Parathyroid adenoma (tissue), 2 donors: ENCODE data around the gene MAML1.

Source experiments
- H2AFZ ChIP-seq: fragments of 300-600 bp; sonication (generic); one replicate; pipeline ENCODE4 v1.7.0; 2017; ENCODE audit warnings: antibody characterized with exemption, mild to moderate bottlenecking
- H3K27ac ChIP-seq: fragments of 300-600 bp; sonication (generic); one replicate; pipeline ENCODE4 v1.7.0; 2017
- H3K27me3 ChIP-seq: fragments of 300-600 bp; sonication (generic); one replicate; pipeline ENCODE4 v1.7.0; 2017; ENCODE audit warnings: low read length; ENCODE audit not compliant: control insufficient read depth, insufficient read depth
- H3K36me3 ChIP-seq: fragments of 300-600 bp; sonication (generic); one replicate; pipeline ENCODE4 v1.7.0; 2017; ENCODE audit warnings: low read length; ENCODE audit not compliant: control insufficient read depth, insufficient read depth
- H3K4me1 ChIP-seq: fragments of 300-600 bp; sonication (generic); one replicate; pipeline ENCODE4 v1.7.0; 2017; ENCODE audit warnings: control low read depth
- H3K4me2 ChIP-seq: fragments of 300-600 bp; sonication (generic); one replicate; pipeline ENCODE4 v1.7.0; 2017; ENCODE audit warnings: low read length
- H3K4me3 ChIP-seq: fragments of 300-600 bp; sonication (generic); one replicate; pipeline ENCODE4 v1.7.0; 2017; ENCODE audit warnings: low read depth, low read length
- H3K79me2 ChIP-seq: fragments of 300-600 bp; sonication (generic); one replicate; pipeline ENCODE4 v1.7.0; 2017; ENCODE audit warnings: control low read depth
- H3K9ac ChIP-seq: fragments of 300-600 bp; sonication (generic); one replicate; pipeline ENCODE4 v1.7.0; 2017; ENCODE audit warnings: mild to moderate bottlenecking
- H3K9me3 ChIP-seq: fragments of 300-600 bp; sonication (generic); one replicate; pipeline ENCODE4 v1.7.0; 2017; ENCODE audit warnings: low read length; ENCODE audit not compliant: control insufficient read depth
- CTCF ChIP-seq: fragments of 300-600 bp; sonication (generic); IDR thresholded peaks from one replicate; pipeline ENCODE4 v1.7.0; 2017; ENCODE audit warnings: antibody characterized with exemption, mild to moderate bottlenecking
- donor health status: primary hyperparathyroidism.

Gene MAML1

DNA sequence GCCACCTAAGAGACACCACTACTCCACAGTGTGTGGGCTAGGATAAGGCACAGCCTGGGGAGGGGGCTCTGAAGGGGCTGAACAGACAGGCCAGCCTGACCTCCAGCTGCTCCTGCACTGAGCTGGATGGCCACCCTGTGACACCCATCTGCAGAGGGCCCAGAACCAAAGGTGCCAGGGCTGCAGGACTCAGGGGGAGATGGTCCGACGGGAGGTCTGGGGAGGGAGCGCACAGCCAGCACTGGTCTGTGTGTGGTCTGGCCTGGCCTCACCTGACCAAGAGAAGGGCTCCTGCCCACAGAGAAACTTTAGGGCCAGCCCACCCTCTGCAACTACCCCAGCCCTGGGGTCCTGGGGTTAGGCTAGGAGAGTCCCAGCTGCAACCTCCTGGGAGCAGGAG lies 62.0 kb downstream of the MAML1 start:
- no peak overlapping the region for H3K9ac ChIP-seq
- no peaks in the 10 kb centered on the region for H3K79me2 ChIP-seq
- no peaks in the 10 kb centered on the region for H3K27me3 ChIP-seq
- no peak overlapping the region for H2AFZ ChIP-seq
- no peak for TF ChIP-seq CTCF
- H3K36me3 ChIP-seq = no peaks in the 10 kb centered on the region
- H3K4me2 ChIP-seq = peak overlapping the region; percentile 77
- H3K27ac ChIP-seq = no peak overlapping the region
- no peaks in the 10 kb centered on the region for H3K9me3 ChIP-seq
- H3K4me3 ChIP-seq = peak overlapping the region; percentile 58
- no peaks in the 10 kb centered on the region for H3K4me1 ChIP-seq

DNA sequence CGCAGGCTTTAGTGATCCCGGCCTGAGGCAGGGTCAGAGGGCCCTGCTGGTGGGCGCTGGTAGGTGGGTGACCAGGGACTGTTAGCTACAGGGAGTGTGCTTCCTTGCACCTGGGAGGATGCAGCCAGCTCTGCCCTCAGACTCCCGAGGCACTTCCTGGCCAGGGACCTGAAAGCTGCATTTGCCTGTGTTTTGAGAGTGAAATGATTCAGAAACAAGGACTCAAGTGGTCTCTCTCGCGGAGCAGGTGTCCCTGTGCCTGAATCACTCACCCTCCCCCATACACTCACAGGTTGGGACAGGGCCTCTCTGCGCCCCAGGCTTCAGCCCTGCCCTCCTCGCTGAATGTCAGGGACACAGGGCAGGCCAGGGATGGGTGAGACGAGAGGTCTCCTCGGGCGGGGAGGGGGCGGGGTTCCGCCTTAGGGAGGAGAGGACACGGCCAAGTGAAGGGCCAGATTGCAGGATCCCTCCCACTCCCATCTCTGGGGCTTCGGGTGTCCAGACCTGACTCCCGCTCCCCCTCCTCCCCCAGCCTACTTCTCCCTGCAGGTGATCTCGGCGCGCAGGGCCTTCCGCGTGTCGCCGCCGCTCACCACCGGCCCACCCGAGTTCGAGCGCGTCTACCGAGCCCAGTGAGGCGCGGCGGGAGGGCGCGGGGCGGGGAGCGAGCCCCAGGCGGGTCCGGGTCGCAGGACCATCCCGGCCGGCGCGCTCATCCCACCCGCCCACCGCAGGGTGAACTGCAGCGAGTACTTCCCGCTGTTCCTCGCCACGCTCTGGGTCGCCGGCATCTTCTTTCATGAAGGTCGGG lies 62.6 kb downstream of the MAML1 start:
- H3K9me3 ChIP-seq = no peaks in the 10 kb centered on the region
- no peaks in the 10 kb centered on the region for H3K79me2 ChIP-seq
- H3K9ac ChIP-seq = peak overlapping the region; percentile 93
- TF ChIP-seq CTCF = no peak
- no peaks in the 10 kb centered on the region for H3K36me3 ChIP-seq
- H3K27ac ChIP-seq = peak overlapping the region; percentile 92
- H3K27me3 ChIP-seq = no peaks in the 10 kb centered on the region
- H3K4me2 ChIP-seq = peak overlapping the region; percentile 77
- peak overlapping the region; percentile 58 for H3K4me3 ChIP-seq
- H2AFZ ChIP-seq = peak overlapping the region; percentile 94
- H3K4me1 ChIP-seq = no peaks in the 10 kb centered on the region

DNA sequence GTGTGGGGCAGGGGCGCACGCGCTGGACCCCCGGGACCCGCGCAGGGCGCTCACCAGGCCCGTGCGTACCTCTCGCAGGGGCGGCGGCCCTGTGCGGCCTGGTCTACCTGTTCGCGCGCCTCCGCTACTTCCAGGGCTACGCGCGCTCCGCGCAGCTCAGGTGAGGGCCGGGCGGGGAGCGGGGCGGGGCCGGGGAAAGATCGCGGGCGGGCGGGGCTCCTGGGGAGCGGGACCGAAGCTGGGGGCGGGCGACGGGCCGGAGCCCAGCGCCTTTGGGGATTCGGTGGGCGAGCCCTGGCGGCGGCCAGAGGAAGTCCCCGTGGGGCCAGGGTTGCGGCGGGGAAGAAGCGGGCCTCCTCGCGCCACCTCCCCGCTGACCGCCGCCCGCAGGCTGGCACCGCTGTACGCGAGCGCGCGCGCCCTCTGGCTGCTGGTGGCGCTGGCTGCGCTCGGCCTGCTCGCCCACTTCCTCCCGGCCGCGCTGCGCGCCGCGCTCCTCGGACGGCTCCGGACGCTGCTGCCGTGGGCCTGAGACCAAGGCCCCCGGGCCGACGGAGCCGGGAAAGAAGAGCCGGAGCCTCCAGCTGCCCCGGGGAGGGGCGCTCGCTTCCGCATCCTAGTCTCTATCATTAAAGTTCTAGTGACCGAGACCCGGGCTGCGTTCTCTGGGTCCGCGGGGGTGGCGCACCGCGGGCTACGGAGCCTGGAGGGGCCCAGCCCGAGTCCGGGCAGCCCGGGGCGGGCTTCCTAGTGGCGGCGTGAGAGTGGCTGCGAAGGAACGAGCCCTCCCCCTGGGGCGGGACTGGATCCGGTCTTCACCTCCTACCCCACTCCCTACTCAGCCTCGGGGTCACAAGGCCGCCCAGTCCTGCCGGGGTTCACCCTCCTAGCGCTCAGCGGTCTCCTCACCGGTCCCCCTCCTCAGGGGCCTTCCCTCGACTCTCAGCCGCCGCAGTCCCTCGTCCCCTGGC lies 63.5 kb downstream of the MAML1 start:
- H3K4me2 ChIP-seq = peak overlapping the region; percentile 77
- H3K4me1 ChIP-seq = no peaks in the 10 kb centered on the region
- peak overlapping the region; percentile 58 for H3K4me3 ChIP-seq
- TF ChIP-seq CTCF = peak; percentile 71
- no peaks in the 10 kb centered on the region for H3K9me3 ChIP-seq
- peak overlapping the region; percentile 94 for H2AFZ ChIP-seq
- peak overlapping the region; percentile 93 for H3K9ac ChIP-seq
- no peaks in the 10 kb centered on the region for H3K36me3 ChIP-seq
- peak overlapping the region; percentile 92 for H3K27ac ChIP-seq
- H3K27me3 ChIP-seq = no peaks in the 10 kb centered on the region
- H3K79me2 ChIP-seq = no peaks in the 10 kb centered on the region

DNA sequence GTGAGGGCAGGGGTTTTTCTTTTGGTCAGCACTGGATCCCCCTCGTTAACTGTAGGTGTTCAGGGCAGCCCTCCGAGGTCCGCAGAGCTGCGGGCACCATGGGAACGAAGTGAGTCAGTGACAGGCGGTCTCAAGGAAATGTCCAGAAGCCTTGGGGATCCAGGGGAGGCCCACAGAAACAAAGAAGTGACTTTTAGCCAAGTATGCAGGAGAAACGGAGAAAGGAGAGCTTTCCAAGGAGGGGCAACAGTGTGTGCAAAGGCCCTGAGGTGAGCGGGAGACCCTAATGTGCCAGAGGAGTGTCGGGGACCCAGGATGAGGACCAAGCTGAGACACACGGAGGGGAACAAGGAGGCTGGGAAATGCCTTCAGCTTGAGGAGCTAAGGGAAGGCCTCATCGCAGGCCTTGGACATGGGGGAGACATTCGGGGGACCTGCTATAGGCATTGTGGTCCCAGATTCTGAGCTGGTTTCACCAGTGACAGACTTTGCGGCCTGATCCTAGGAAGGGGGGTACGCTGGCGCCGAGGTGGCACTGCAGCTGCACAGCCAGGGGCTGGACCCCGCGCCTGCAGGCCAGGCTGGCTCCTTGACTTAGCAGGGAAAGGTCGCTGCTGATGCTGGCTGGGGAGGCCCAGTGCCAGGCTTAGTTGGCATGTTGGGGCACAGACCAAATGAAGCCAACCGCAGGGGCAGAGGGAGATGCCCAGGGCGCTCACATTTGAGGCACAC lies 64.4 kb downstream of the MAML1 start:
- H3K36me3 ChIP-seq = no peaks in the 10 kb centered on the region
- peak overlapping the region; percentile 58 for H3K4me3 ChIP-seq
- H3K4me1 ChIP-seq = no peaks in the 10 kb centered on the region

More for the DNA sequence above, 64.4 kb downstream of the MAML1 start:
- peak overlapping the region; percentile 92 for H3K27ac ChIP-seq
- H3K9me3 ChIP-seq = no peaks in the 10 kb centered on the region
- TF ChIP-seq CTCF = no peak
- peak overlapping the region; percentile 77 for H3K4me2 ChIP-seq
- H2AFZ ChIP-seq = peak overlapping the region; percentile 94
- peaks cover 2% of the 10 kb centered on the region for H3K79me2 ChIP-seq
- no peaks in the 10 kb centered on the region for H3K27me3 ChIP-seq
- no peak overlapping the region for H3K9ac ChIP-seq
